Activated CD4-positive, alpha-beta T cell treated with anti-CD3 and anti-CD28 coated beads, Interleukin-2, amount 10 ng/mL, durations not matched to agents 24 days and 14 days (primary cell): Measurements from ENCODE around the gene LRP1B. TPM values are rescaled to one million over a fixed set of nuclear protein-coding genes. Genes with fewer than 3 reads are reported as not detected.
"Not testable (repeated sequence)": the region's sequence is repeated elsewhere in the genome, so short reads cannot be mapped to it uniquely, and the experiment has no call there.

Experiments used
- DNase-seq: peaks from one replicate; pipeline ENCODE4 v3.0.0; 2022
- H3K27ac Mint-ChIP-seq: one replicate; pipeline ENCODE4 v1.8.0; 2022; ENCODE audit warnings: mild to moderate bottlenecking, mixed read lengths
- H3K27me3 Mint-ChIP-seq: one replicate; pipeline ENCODE4 v1.8.0; 2022; ENCODE audit warnings: mixed read lengths
- H3K36me3 Mint-ChIP-seq: one replicate; pipeline ENCODE4 v1.8.0; 2022; ENCODE audit warnings: low read depth, mild to moderate bottlenecking, mixed read lengths
- H3K4me1 Mint-ChIP-seq: one replicate; pipeline ENCODE4 v1.8.0; 2021; ENCODE audit warnings: mixed read lengths
- H3K4me3 Mint-ChIP-seq: one replicate; pipeline ENCODE4 v1.8.0; 2022; ENCODE audit warnings: mild to moderate bottlenecking, moderate library complexity, mixed read lengths
- H3K9me3 Mint-ChIP-seq: one replicate; pipeline ENCODE4 v1.8.0; 2021; ENCODE audit warnings: mixed read lengths
- intact Hi-C: fragments of 100-400 bp; cut with micrococcal nuclease; formaldehyde crosslinking; loops from one replicate; pipeline ENCODE4 v1.15.1; 2023
- total RNA-seq: library from RNA; stranded (reverse); gene quantifications from 2 replicates; pipeline ENCODE4 v1.2.3, GENCODE V29; 2022

Gene LRP1B
- total RNA-seq, 1 donor from 2014 or later = not detected

DNA sequence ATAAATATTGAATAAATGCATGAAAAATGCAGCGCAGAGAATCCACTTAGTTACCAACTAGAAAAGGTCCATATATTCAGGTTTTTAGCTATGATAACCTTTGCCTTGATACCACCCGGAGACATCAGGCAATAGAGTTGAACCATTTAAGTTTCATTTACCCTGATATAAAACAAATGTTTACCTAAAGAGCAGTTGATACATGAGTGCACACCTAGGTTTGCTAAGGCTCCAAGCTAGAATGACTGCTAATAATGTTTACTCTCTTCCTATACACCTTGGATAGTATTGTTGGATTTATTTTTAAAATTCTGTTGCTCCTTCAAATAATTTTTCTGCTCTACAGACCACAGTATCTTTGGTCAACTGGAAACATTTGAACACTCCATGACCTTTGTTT lies 1463.6 kb downstream of the LRP1B start:
- H3K9me3 Mint-ChIP-seq = no peaks in the 10 kb centered on the region
- DNase-seq = no peak
- H3K27me3 Mint-ChIP-seq = no peaks in the 10 kb centered on the region
- intact Hi-C loops = no loop called here
- no peaks in the 10 kb centered on the region for H3K36me3 Mint-ChIP-seq
- no peak overlapping the region for H3K4me3 Mint-ChIP-seq
- no peaks in the 10 kb centered on the region for H3K4me1 Mint-ChIP-seq
- H3K27ac Mint-ChIP-seq = no peak overlapping the region

DNA sequence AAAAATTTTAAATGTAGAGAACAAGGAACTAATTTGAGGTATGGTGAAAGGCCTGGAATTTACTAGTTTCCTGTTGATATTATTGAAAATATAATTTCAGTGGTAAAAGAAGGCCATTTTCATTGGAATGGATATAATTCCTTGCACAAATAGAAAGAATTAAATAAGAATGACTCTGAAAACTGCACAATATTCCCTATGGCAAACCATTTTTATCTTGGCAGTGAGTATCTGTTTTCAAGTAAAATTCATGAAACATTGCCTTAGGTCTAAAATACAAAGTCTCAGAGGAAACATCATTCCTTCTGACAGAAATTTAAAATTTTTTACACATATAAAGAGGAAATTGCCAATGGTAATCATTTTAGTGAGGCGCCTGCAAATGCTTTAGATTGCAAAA lies 1468.3 kb downstream of the LRP1B start:
- Mint-ChIP-seq H3K36me3 (no peaks in the 10 kb centered on the region), H3K4me1 (no peaks in the 10 kb centered on the region), H3K4me3 (no peak overlapping the region), H3K27ac (no peak overlapping the region), H3K27me3 (no peaks in the 10 kb centered on the region), H3K9me3 (no peaks in the 10 kb centered on the region)
- DNase-seq = no peak
- intact Hi-C loops = no loop called here

DNA sequence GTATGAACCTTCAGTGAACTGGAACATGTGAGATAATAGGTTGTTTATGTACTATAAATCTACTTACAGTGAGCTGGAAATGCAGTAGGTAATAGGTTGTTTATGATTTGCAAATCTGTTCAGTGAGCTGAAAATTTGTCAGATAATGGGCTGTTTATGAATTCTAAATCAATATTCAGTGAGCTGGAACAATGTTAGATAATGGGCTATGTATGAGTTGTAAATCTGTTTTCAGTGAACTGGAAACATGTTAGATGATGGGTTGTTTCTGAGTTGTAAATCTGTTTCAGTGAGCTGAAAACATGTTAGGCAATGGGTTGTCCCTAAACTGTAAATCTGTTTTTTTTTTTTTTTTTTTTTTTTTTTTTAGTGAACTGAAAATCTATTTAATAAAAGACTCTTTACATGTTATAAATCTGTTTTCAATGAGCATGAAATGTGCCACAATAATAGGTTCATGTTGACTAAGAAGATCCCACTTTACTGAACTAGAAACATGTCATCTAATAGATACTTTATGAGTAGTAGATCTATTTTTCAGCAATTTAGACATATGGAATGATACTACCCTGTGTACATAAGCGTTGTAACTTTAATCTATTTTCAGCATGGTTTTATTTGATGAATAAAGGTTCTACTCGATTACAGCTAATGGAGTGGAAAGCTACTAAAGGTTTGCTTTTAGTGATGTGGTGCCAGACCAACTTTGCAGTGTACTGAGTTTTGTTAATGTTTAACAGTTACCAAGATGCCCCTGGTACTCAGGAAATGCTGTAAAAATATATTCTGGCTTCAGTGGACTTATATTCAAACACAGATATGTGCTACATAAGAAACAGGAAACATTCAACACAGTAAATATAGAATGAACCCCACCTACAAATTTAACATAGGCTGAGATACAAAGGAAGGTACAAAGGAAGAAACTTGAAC lies 1471.8 kb downstream of the LRP1B start:
- intact Hi-C loops = no loop called here
- H3K9me3 Mint-ChIP-seq = no peaks in the 10 kb centered on the region
- no peak overlapping the region for H3K4me3 Mint-ChIP-seq
- no peaks in the 10 kb centered on the region for H3K36me3 Mint-ChIP-seq
- DNase-seq = no peak
- H3K27me3 Mint-ChIP-seq = no peaks in the 10 kb centered on the region
- H3K27ac Mint-ChIP-seq = no peak overlapping the region
- no peaks in the 10 kb centered on the region for H3K4me1 Mint-ChIP-seq

GRCh38 chr2:140657657-140658056 lies 1473.2 kb downstream of the LRP1B start:
- Mint-ChIP-seq H3K9me3 (no peaks in the 10 kb centered on the region), H3K4me1 (no peaks in the 10 kb centered on the region), H3K27me3 (no peaks in the 10 kb centered on the region), H3K36me3 (no peaks in the 10 kb centered on the region), H3K27ac (no peak overlapping the region), H3K4me3 (no peak overlapping the region)
- DNase-seq = no peak
- intact Hi-C loops = no loop called here

GRCh38 chr2:140654565-140654964 lies 1476.3 kb downstream of the LRP1B start:
- H3K4me1 Mint-ChIP-seq = no peaks in the 10 kb centered on the region

GRCh38 chr2:140650825-140651224 lies 1480.0 kb downstream of the LRP1B start:
- intact Hi-C loops = no loop called here
- Mint-ChIP-seq H3K4me3 (no peak overlapping the region), H3K27me3 (no peaks in the 10 kb centered on the region), H3K36me3 (no peaks in the 10 kb centered on the region), H3K4me1 (no peaks in the 10 kb centered on the region), H3K27ac (no peak overlapping the region), H3K9me3 (no peaks in the 10 kb centered on the region)
- DNase-seq = no peak

More at GRCh38 chr2:140654565-140654964, 1476.3 kb downstream of the LRP1B start:
- no peaks in the 10 kb centered on the region for H3K36me3 Mint-ChIP-seq
- no peak overlapping the region for H3K27ac Mint-ChIP-seq
- H3K4me3 Mint-ChIP-seq = no peak overlapping the region
- intact Hi-C loops = no loop called here
- no peak for DNase-seq
- H3K9me3 Mint-ChIP-seq = no peaks in the 10 kb centered on the region
- no peaks in the 10 kb centered on the region for H3K27me3 Mint-ChIP-seq

DNA sequence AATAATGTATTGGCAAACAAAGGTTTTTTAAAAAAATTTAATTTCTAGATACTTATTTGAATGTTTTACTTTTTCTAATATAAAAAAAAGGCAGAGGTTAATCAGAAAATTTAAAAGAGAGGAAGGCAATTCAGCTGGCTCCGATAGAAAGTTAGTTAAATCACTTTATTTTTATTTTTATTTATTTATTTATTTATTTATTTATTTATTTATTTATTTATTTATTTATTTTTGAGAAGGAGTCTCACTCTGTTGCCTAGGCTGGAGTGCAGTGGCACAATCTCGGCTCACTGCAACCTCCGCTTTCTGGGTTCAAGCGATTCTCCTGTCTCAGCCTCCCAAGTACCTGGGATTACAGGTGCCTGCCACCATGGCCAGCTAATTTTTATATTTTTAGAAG lies 1480.7 kb downstream of the LRP1B start:
- H3K27ac Mint-ChIP-seq, H3K4me1 Mint-ChIP-seq, H3K27me3 Mint-ChIP-seq, H3K4me3 Mint-ChIP-seq, H3K9me3 Mint-ChIP-seq, DNase-seq, H3K36me3 Mint-ChIP-seq, intact Hi-C loops: not testable (repeated sequence)

- no peaks in the 10 kb centered on the region for H3K4me1 Mint-ChIP-seq
- DNase-seq = no peak
- no peak overlapping the region for H3K27ac Mint-ChIP-seq
- no peak overlapping the region for H3K4me3 Mint-ChIP-seq
- H3K27me3 Mint-ChIP-seq = no peaks in the 10 kb centered on the region
- H3K9me3 Mint-ChIP-seq = no peaks in the 10 kb centered on the region
- H3K36me3 Mint-ChIP-seq = no peaks in the 10 kb centered on the region
- intact Hi-C loops = no loop called here
Observed at GRCh38 chr2:140648393-140648792, 1482.4 kb downstream of the LRP1B start.

GRCh38 chr2:140643761-140644187 lies 1487.0 kb downstream of the LRP1B start:
- H3K27ac Mint-ChIP-seq = no peak overlapping the region
- H3K9me3 Mint-ChIP-seq = no peaks in the 10 kb centered on the region
- no peaks in the 10 kb centered on the region for H3K36me3 Mint-ChIP-seq

GRCh38 chr2:140641163-140641562 lies 1489.7 kb downstream of the LRP1B start:
- Mint-ChIP-seq H3K27ac (no peak overlapping the region), H3K27me3 (no peaks in the 10 kb centered on the region), H3K4me1 (no peaks in the 10 kb centered on the region), H3K36me3 (no peaks in the 10 kb centered on the region), H3K4me3 (no peak overlapping the region), H3K9me3 (no peaks in the 10 kb centered on the region)
- intact Hi-C loops = no loop called here
- DNase-seq = no peak

More at GRCh38 chr2:140643761-140644187, 1487.0 kb downstream of the LRP1B start:
- intact Hi-C loops = no loop called here
- DNase-seq = no peak
- no peaks in the 10 kb centered on the region for H3K27me3 Mint-ChIP-seq
- no peak overlapping the region for H3K4me3 Mint-ChIP-seq
- H3K4me1 Mint-ChIP-seq = no peaks in the 10 kb centered on the region

DNA sequence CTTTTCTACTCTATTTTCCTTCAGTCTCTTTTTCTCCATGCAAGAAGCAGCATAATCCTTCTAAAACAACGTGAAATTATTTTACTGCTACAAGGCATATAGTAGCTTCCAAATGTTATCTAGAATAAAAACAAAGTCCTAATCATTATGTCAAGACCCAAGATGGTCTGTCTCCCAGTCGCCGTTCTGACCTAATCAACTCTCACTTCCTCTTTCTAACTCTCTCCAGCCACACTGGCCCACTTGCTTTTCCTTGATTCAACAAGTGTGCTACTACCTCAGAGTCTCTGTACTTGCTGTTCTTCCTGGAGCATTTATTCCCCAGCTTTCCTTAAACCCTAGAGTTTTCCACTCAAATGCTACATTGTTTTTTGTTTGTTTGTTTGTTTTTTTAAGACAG lies 1491.2 kb downstream of the LRP1B start:
- no peak for DNase-seq
- Mint-ChIP-seq H3K9me3 (no peaks in the 10 kb centered on the region), H3K4me1 (no peaks in the 10 kb centered on the region), H3K27me3 (no peaks in the 10 kb centered on the region), H3K4me3 (no peak overlapping the region), H3K27ac (no peak overlapping the region), H3K36me3 (no peaks in the 10 kb centered on the region)
- intact Hi-C loops = no loop called here

DNA sequence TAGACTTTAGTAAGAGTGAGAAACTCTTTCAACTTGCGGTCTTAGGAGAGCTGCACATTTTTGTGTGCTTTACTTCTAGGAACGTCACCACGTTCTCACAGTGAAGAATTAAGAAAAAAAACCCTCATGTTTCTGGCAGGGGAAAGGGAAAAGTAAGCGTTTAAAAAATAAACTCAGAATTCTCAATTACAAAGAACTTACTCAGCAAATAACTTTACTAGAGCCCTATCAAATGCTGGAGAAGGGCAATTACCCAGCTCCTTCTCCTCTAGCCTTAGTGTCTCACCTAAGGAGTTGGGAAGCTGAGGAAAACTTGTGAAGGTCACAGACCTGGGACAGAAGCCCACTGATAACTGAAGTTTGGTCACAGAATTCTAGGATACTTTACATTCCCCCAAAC lies 1500.3 kb downstream of the LRP1B start:
- intact Hi-C loops = no loop called here
- no peaks in the 10 kb centered on the region for H3K27me3 Mint-ChIP-seq

GRCh38 chr2:140627885-140628284 lies 1502.9 kb downstream of the LRP1B start:
- no peak overlapping the region for H3K4me3 Mint-ChIP-seq

More for the DNA sequence above, 1500.3 kb downstream of the LRP1B start:
- Mint-ChIP-seq H3K9me3 (peaks cover 6% of the 10 kb centered on the region), H3K4me3 (no peak overlapping the region), H3K27ac (no peak overlapping the region), H3K36me3 (no peaks in the 10 kb centered on the region), H3K4me1 (no peaks in the 10 kb centered on the region)
- DNase-seq = no peak

GRCh38 chr2:140627136-140627535 lies 1503.7 kb downstream of the LRP1B start:
- H3K4me3 Mint-ChIP-seq = no peak overlapping the region
- no peaks in the 10 kb centered on the region for H3K36me3 Mint-ChIP-seq
- intact Hi-C loops = no loop called here
- H3K4me1 Mint-ChIP-seq = no peaks in the 10 kb centered on the region
- H3K27ac Mint-ChIP-seq = no peak overlapping the region
- DNase-seq = no peak
- H3K9me3 Mint-ChIP-seq = peaks cover 9% of the 10 kb centered on the region
- no peaks in the 10 kb centered on the region for H3K27me3 Mint-ChIP-seq

More at GRCh38 chr2:140627885-140628284, 1502.9 kb downstream of the LRP1B start:
- DNase-seq = no peak
- peaks cover 9% of the 10 kb centered on the region for H3K9me3 Mint-ChIP-seq
- intact Hi-C loops = no loop called here
- H3K36me3 Mint-ChIP-seq = no peaks in the 10 kb centered on the region
- no peaks in the 10 kb centered on the region for H3K4me1 Mint-ChIP-seq
- H3K27me3 Mint-ChIP-seq = no peaks in the 10 kb centered on the region
- H3K27ac Mint-ChIP-seq = no peak overlapping the region
